IgD-negative memory B cell (primary cell): ENCODE data around the gene NR1D1. TPM values are rescaled to one million over a fixed set of nuclear protein-coding genes. Genes with fewer than 3 reads are reported as not detected.

Source experiments
- H3K27ac Mint-ChIP-seq, 3 donors: one replicate each; pipeline ENCODE4 v1.8.0; 2020 to 2022; ENCODE audit warnings: mild to moderate bottlenecking in 3 of 3, mixed read lengths in 3 of 3, moderate library complexity in 1 of 3
- H3K27me3 Mint-ChIP-seq: one replicate; pipeline ENCODE4 v1.8.0; 2021; ENCODE audit warnings: mixed read lengths
- H3K36me3 Mint-ChIP-seq: one replicate; pipeline ENCODE4 v1.8.0; 2020; ENCODE audit warnings: mild to moderate bottlenecking, mixed read lengths
- H3K4me1 Mint-ChIP-seq, 3 donors: one replicate each; pipeline ENCODE4 v1.8.0; 2020 to 2022; ENCODE audit warnings: mixed read lengths in 3 of 3, mild to moderate bottlenecking in 1 of 3
- H3K4me3 Mint-ChIP-seq, 4 donors: one replicate each; pipeline ENCODE4 v1.8.0; 2020 to 2022; ENCODE audit warnings: mild to moderate bottlenecking in 4 of 4, mixed read lengths in 4 of 4, moderate library complexity in 3 of 4
- H3K9me3 Mint-ChIP-seq, 3 donors: one replicate each; pipeline ENCODE4 v1.8.0; 2020 to 2021; ENCODE audit warnings: mixed read lengths in 3 of 3, mild to moderate bottlenecking in 1 of 3
- polyA plus RNA-seq: library from polyadenylated mRNA; unstranded; fragments of 300-500 nt; fragmentation: Illumina TruSeq; gene quantifications from one replicate; pipeline ENCODE4 v1.2.3, GENCODE V29; 2021

Gene NR1D1
- polyA plus RNA-seq, 1 donor from 2014 or later = 3.6 TPM

DNA sequence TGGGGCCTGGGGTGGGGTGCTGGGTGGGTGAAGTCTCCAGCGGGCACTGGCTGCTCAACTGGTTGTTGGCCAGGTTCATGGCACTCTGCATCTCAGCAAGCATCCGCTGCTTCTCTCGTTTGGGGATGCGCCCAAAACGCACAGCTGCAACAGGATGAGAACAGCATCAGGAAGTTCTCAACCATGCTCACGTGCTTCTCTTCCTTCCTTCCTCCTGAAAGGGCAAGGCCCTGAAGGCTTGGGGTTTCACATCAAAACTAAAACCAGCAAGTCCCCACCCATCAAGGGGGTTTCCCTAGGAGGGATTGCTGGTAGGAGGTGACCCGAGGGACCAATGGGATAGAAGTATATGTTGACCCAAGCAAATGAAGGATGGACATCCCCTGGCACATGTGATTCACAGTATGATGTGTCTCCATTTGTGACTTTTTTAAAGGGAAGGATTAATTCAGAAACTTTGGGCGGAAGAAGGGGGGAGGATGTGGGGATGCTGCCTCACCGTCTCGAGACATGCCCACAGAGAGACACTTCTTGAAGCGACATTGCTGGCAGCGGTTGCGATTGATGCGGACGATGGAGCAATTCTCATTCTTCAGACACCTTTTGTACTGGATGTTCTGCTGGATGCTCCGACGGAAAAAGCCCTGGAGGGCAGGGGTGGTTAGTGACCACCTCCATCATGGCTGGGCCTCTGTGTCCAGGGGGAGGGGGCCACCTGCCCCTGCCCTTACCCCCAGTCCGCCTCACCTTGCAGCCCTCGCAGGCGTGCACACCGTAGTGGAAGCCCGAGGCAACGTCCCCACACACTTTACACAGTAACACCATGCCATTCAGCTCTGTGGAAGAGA, 4.2 kb downstream of the NR1D1 start:
- Mint-ChIP-seq H3K4me3 (peak overlapping the region; percentile 56 to 93 (median 88)), H3K4me1 (peaks cover 24 to 44% (median 41%) of the 10 kb centered on the region in 3 donors), H3K36me3 (peaks cover 4% of the 10 kb centered on the region), H3K27me3 (no peaks in the 10 kb centered on the region), H3K27ac (peak overlapping the region; percentile 74 to 100 (median 83)), H3K9me3 (no peaks in the 10 kb centered on the region)

DNA sequence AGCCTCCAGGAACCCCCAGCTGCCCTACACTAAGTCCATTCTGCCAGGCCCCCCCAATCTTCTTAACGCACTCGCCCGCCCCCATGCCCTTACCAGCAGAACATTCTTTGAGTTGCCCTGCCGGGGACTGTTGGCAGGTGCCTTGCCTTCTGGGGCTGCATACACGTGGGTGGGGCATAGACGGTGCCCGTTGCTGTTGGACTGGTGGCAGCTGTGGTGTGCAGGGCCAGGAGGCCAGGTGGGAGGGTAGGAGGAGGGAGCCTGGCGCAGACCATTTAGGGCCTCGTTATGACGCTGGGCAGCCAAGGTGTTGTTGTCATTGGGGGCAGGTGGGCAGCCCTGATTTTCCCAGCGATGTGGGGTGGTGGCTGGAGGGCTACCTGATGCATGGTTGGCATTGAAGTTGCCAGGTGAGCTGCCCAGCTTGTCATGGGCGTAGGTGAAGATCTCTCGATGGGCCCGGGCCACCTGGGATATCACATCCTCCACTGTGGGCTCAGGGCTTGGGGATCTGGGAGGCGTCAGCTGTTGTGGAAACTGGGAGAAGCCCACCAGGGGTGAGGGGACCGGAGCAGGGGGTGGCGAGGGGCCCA, 4.9 kb downstream of the NR1D1 start:
- Mint-ChIP-seq H3K4me1 (peaks cover 17 to 39% (median 37%) of the 10 kb centered on the region in 3 donors), H3K27me3 (no peaks in the 10 kb centered on the region)

DNA sequence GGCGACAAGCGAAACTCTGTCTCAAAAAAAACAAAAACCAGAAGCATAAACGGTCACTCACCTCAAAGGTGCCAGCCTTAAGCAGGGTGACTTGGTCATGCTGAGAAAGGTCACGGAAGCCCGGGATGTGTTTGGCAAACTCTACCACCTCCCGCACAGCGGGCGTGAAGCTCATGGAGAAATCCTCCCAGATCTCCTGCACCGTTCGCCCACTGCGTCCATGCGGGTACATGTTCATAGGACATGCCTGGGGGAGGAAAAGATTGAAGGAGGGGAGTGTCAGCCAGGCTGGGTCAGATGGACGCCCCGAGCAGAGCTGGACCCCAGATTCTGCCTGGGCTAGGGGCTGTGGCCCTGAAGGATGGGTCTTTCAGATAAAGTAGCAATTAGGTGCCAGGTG, 5.5 kb downstream of the NR1D1 start:
- peaks cover 17 to 39% (median 33%) of the 10 kb centered on the region in 3 donors for H3K4me1 Mint-ChIP-seq
- peak overlapping the region in 2 of 4 donors; percentile 25 to 86 for H3K4me3 Mint-ChIP-seq
- H3K36me3 Mint-ChIP-seq = peaks cover 4% of the 10 kb centered on the region
- no peaks in the 10 kb centered on the region for H3K9me3 Mint-ChIP-seq
- H3K27me3 Mint-ChIP-seq = no peaks in the 10 kb centered on the region
- H3K27ac Mint-ChIP-seq = peak overlapping the region; percentile 74 to 83 (median 76)

More for the DNA sequence above, 4.9 kb downstream of the NR1D1 start:
- Mint-ChIP-seq H3K4me3 (peak overlapping the region; percentile 56 to 93 (median 88)), H3K27ac (peak overlapping the region; percentile 74 to 100 (median 83)), H3K9me3 (no peaks in the 10 kb centered on the region), H3K36me3 (peaks cover 4% of the 10 kb centered on the region)

DNA sequence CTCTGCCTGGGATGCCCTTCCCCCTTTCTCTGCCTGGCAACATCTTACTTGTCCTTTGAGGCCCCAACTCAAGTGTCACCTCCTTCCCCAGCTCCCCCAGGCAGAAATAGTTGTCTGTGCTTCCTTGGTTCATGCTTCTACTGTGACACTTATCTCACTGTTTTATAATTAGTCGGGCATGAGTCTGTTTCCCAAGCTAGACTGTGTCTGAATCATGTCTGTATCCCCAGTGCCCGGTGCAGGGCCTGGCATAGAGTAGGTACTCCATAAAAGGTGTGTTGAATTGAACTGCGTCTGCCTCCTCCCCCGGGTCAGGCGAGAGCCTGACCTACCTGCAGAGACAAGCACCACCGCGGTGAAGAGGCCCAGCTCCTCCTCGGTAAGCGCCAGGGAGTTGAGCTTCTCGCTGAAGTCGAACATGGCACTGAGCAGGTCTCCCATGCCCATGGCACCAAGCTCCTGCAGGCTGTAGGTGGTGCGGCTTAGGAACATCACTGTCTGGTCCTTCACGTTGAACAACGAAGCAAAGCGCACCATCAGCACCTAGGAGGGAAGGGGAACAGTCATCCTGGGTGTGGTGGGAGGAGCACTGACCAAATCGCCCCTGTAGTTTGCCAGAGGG, 6.7 kb downstream of the NR1D1 start:
- no peak overlapping the region for H3K27ac Mint-ChIP-seq
- H3K4me1 Mint-ChIP-seq = peaks cover 10 to 38% (median 26%) of the 10 kb centered on the region in 3 donors
- H3K9me3 Mint-ChIP-seq = no peaks in the 10 kb centered on the region
- H3K4me3 Mint-ChIP-seq = no peak overlapping the region
- peaks cover 4% of the 10 kb centered on the region for H3K36me3 Mint-ChIP-seq
- no peaks in the 10 kb centered on the region for H3K27me3 Mint-ChIP-seq

DNA sequence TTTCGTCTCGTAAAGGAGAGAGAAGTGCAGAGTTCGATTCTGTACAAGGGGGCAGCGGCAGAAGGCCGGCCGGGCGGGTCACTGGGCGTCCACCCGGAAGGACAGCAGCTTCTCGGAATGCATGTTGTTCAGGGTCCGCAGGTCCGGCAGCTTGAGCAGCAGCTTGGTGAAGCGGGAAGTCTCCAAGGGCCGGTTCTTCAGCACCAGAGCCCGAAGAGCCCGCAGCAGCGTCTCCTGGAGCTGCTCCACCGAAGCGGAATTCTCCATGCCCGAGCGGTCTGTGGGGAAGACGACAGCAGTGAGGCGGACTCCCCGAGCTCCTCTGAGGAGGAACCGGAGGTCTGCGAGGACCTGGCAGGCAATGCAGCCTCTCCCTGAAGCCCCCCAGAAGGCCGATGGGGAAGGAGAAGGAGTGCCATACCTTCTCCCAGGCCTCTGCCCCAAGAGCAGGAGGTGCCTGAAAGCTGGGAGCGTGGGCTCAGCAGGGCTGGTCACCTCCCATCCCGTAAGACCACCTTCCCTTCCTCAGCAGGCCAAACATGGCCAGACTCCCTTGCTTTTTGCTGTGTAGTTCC, 7.3 kb downstream of the NR1D1 start:
- Mint-ChIP-seq H3K9me3 (no peaks in the 10 kb centered on the region), H3K27me3 (no peaks in the 10 kb centered on the region), H3K27ac (no peak overlapping the region), H3K4me1 (peaks cover 6 to 32% (median 22%) of the 10 kb centered on the region in 3 donors), H3K4me3 (no peak overlapping the region), H3K36me3 (peaks cover 4% of the 10 kb centered on the region)

DNA sequence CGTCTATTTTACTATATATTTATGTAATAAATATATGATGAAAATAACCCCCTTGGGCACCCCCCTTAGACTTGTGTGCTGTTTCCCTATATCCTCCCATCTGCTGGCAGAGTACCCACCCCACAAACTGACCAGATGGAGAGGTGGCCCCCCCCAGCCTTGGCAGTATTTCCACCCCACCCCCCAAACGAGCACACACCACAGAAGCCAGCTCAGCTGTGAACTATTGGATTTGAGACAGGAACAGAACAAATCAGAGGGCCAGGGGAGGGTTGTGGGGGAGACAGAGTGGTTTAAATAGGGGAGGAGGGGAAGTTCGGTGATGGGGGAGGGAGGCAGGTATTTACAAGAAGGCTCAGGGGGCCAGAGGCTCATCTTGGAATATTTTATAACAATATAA, 7.8 kb downstream of the NR1D1 start:
- Mint-ChIP-seq H3K9me3 (no peaks in the 10 kb centered on the region), H3K36me3 (peaks cover 4% of the 10 kb centered on the region), H3K27ac (no peak overlapping the region), H3K4me1 (peaks cover 6 to 27% (median 17%) of the 10 kb centered on the region in 3 donors), H3K27me3 (no peaks in the 10 kb centered on the region), H3K4me3 (no peak overlapping the region)

DNA sequence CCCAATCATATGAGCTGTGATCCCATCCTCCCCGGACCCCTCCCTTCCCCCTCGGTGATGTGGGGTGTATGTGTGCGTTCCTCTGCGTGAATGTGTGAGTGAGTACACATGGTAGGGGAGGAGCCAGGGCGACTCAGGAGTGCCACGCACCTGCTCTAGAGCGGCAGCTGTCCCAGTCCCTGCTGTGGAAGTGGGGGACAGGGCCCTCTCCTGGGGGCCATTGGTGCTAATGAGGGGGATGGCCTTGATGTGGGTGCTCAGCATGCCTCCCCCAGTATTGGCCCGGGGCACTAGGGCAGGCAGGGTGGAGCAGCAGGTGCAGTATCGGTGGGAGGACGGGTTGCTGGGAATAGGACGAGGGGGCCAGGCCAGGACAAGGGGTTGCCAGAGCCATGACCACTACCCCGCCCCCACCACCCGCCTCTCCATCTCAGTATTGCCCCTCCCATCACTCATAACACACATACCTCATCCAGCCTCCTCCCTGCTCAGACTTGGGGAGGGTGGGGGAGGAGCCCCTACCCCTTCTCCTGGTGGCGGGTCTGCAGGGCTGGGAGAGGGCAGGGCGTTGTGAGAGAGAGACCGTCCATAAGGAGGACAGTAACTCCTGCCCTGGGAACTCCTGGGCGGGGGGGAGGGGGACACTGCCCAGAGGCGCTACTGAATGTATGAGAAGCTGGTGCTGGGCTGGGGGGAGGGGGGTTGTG, 8.5 kb downstream of the NR1D1 start:
- Mint-ChIP-seq H3K27ac (no peak overlapping the region), H3K9me3 (no peaks in the 10 kb centered on the region), H3K4me3 (no peak overlapping the region), H3K27me3 (no peaks in the 10 kb centered on the region), H3K4me1 (peaks cover 6 to 23% (median 14%) of the 10 kb centered on the region in 3 donors), H3K36me3 (peaks cover 7% of the 10 kb centered on the region)

DNA sequence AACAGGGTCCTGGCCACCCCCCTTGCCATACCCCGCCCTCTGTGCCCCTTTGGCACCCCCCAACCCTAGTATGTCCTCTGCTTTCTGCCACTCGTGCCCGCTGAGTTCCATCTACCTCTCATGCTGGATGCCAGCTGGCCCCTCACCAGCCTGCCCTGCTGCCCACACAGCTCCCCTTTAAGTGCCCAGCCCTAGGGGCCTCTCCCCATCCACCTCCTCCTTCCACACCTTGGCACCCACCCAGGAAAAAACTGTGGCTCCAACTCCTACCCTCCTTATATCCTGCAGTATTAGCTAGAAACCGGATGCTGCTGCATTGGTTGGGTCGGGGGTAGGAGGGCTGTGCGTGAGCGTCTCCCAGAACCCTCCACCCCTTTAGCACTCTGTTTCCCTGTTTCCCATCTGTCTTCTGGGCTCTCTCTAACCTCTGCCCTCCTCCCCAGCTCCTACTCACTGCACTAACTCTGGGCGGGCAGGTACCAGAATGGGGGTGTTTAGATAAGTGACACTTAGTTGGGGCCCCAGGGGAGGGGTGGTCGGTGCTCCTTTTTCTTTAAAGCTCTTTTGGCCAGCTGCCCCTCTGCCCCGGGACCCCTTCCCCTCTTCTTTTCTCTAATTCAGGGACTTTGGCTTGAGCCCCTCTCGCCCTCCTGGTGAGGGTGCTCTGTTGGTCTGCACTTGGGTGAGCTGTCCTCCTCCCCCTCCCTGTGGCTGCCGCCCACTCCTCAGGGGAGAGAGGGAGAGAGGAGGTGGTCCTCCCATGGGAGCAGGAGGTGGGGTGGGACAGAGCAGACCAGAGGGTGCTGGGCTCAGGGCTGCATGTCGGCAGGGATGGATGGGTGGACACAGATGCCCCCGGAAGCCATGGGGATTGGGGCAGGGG, 9.9 kb downstream of the NR1D1 start:
- Mint-ChIP-seq H3K27ac (peak overlapping the region in 2 of 3 donors; percentile 18 to 74), H3K4me1 (peaks cover 0 to 10% (median 6%) of the 10 kb centered on the region in 3 donors), H3K9me3 (no peaks in the 10 kb centered on the region), H3K36me3 (peaks cover 3% of the 10 kb centered on the region), H3K27me3 (no peaks in the 10 kb centered on the region), H3K4me3 (no peak overlapping the region)

DNA sequence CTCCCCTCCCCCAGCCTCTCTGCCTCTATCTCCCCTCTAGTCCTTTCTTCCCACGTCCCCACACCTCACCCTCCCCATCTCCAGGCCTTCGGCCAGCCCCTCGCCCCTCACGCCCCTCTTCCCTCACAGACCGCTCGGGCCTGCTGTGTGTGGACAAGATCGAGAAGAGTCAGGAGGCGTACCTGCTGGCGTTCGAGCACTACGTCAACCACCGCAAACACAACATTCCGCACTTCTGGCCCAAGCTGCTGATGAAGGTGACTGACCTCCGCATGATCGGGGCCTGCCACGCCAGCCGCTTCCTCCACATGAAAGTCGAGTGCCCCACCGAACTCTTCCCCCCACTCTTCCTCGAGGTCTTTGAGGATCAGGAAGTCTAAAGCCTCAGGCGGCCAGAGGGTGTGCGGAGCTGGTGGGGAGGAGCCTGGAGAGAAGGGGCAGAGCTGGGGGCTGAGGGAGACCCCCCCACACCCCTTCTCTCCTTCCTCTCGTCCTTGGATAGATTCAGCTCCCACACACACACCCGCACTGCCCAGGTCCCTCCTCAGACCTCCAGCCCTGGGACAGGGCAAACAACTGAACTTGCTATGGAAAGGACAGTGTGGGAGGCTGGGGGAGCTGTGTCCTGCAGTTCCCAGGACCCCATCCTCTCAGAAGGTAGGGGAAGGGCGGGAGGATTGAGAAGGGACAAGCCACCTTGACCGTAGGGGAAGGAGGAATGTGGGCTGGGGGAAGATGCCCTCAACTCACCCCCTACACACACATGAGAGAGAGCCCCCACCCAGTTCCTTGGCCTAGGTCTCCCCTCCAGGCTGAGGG, 11.1 kb downstream of the NR1D1 start:
- H3K36me3 Mint-ChIP-seq = peaks cover 3% of the 10 kb centered on the region
- H3K27ac Mint-ChIP-seq = peak overlapping the region in 2 of 3 donors; percentile 18 to 74
- no peaks in the 10 kb centered on the region for H3K27me3 Mint-ChIP-seq
- H3K4me1 Mint-ChIP-seq = peaks cover 0 to 6% (median 6%) of the 10 kb centered on the region in 3 donors
- no peak overlapping the region for H3K4me3 Mint-ChIP-seq
- no peaks in the 10 kb centered on the region for H3K9me3 Mint-ChIP-seq

DNA sequence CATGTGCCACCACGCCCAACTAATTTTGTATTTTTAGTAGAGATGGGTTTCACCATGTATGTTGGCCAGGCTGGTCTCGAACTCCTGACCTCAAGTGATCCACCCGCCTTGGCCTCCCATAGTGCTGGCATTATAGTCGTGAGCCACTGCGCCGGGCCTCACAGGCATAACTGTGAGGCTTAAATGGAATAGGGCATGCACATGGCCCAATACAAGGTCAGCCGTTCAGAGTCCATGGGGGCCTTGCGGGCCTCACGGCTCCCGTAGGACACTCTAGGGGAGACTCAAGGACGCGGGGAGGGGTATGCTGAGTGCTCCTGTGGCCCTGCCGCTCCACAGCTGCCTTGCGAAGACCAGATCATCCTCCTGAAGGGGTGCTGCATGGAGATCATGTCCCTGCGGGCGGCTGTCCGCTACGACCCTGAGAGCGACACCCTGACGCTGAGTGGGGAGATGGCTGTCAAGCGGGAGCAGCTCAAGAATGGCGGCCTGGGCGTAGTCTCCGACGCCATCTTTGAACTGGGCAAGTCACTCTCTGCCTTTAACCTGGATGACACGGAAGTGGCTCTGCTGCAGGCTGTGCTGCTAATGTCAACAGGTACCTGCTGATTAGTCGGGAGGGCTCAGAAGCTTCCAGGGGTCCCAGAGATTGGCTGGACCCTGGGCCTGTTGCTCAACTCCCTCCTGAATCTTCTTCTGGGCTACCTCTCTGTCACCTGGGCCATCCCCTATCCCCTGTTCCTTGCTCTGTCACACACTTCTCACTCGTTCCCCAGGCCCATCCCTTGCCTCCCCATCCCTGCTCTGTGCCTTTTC, 12.3 kb downstream of the NR1D1 start:
- Mint-ChIP-seq H3K27ac (no peak overlapping the region), H3K27me3 (no peaks in the 10 kb centered on the region), H3K9me3 (no peaks in the 10 kb centered on the region), H3K36me3 (peaks cover 3% of the 10 kb centered on the region), H3K4me3 (no peak overlapping the region), H3K4me1 (peaks cover 0 to 6% (median 4%) of the 10 kb centered on the region in 3 donors)

DNA sequence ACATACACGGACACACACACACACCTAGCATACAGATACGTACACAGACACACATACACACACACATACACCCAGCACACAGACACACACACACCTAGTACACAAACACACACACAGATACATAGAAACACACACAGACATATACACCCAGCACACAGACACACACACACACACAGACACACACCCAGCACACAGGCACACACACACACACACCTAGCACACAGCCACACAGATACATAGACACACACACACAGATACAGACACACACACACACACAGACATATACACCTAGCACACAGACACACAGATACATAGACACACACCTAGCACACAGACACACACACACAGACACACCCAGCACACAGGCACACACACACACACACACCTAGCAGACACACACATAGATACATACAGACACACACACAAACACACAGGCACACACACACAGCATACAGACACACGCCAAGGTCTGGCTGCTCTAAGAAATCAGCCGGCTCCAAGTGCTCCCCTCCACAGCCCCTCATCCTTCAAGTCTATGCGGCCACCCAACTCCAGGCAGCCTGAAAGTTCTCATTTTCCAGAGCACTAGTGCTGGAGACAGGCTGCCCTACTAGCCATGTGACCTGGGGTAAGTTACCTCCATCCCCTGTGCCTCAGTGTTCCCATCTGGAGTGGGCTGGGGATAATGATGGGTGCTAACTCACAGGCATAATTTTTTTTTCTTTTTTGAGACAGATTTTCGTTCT, 13.2 kb downstream of the NR1D1 start:
- Mint-ChIP-seq H3K9me3 (no peaks in the 10 kb centered on the region), H3K4me3 (no peak overlapping the region), H3K4me1 (peaks cover 0 to 6% (median 4%) of the 10 kb centered on the region in 3 donors), H3K36me3 (peaks cover 3% of the 10 kb centered on the region), H3K27ac (no peak overlapping the region), H3K27me3 (no peaks in the 10 kb centered on the region)
